ENCODE results near the gene SRRM4. TPM values are rescaled to one million over a fixed set of nuclear protein-coding genes. Genes with fewer than 3 reads are reported as not detected.

The SRRM4 gene
- total and polyA plus RNA-seq, 2 experiments from 2014 or later: 0.21 to 0.46 TPM

DNA sequence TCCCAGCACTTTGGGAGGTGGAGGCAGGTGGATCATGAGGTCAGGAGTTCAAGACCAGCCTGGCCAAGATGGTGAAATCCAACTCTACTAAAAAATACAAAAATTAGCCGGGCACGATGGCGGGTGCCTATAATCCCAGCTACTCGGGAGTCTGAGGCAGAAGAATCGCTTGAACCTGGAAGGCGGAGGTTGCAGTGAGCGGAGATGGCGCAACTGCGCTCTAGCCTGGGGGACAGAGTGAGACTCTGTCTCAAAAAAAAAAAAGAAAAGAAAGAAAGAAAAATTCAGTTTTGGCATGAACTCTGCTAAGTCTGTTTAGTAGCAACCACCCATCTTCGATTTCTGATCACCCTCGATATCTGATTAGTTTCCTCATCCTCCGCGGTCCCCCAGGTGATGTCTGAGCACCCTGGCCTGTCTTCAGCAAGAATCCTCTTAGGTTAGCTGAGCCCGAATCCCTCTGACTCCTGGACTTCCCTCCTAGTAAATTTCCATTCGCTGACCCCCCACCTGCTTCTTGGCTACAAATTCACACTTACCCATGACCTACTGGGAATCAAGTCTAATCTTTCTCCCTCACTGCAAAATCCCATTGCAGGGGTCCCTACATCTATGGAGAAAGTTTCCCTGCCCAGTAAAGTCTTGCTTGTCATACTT is 196.5 kb downstream of the SRRM4 start:
- H3K4me3 ChIP-seq: no peak overlapping the region
- H3K4me1 ChIP-seq (ENCODE audit: low read depth): peaks cover 27% of the 10 kb centered on the region
- H3K36me3 ChIP-seq: no peaks in the 10 kb centered on the region
- H3K27ac ChIP-seq: peak overlapping the region; percentile 100
- H3K27me3 ChIP-seq: no peaks in the 10 kb centered on the region
- TF ChIP-seq CTCF (IDR thresholded peaks at IDR 0.05; ENCODE audit: low read depth, low read length): no peak
- no peak for DNase-seq (ENCODE audit: low read depth in 1 of 2, low spot score in 1 of 2)
- H3K9me3 ChIP-seq (ENCODE audit: low read depth): no peaks in the 10 kb centered on the region

- no peaks in the 10 kb centered on the region for H3K27me3 ChIP-seq
- DNase-seq (ENCODE audit: low read depth in 1 of 2, low spot score in 1 of 2): peak; percentile 97 to 98
- H3K9me3 ChIP-seq (ENCODE audit: low read depth): no peaks in the 10 kb centered on the region
- TF ChIP-seq CTCF (IDR thresholded peaks at IDR 0.05; ENCODE audit: low read depth, low read length): no peak
- H3K4me3 ChIP-seq: peak within 1 kb of the TSS; percentile 40
- no peaks in the 10 kb centered on the region for H3K36me3 ChIP-seq
- peaks cover 36% of the 10 kb centered on the region for H3K4me1 ChIP-seq (ENCODE audit: low read depth)
- peak within 1 kb of the TSS; percentile 100 for H3K27ac ChIP-seq
Measured at GRCh38 chr12:119178544-119179334, 197.4 kb downstream of the SRRM4 start, which contains the start of gene HSPB8. Gene HSPB8, plus strand, starts transcription at chr12:119178931. Its CDS starts 382 bp downstream, at chr12:119179313.

DNA sequence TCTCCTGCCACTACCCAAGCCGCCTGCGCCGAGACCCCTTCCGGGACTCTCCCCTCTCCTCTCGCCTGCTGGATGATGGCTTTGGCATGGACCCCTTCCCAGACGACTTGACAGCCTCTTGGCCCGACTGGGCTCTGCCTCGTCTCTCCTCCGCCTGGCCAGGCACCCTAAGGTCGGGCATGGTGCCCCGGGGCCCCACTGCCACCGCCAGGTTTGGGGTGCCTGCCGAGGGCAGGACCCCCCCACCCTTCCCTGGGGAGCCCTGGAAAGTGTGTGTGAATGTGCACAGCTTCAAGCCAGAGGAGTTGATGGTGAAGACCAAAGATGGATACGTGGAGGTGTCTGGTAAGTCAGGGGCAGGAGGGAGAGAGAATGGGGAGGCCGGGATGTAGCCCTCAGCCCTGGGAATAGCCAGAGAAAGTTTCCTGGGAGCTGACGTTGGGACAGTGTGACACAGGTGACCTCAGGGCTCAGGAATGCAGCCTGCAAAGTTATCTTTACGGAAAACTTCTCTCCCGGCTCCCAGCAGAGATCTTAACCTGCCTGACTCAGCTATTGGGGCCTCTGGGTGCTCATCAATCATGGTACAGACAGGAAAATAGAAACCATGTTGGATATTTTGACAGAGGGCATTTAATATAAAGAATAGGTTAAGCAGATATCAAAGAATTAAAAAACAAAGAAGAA is 198.1 kb downstream of the SRRM4 start:
- H3K36me3 ChIP-seq: no peaks in the 10 kb centered on the region
- peak overlapping the region; percentile 40 for H3K4me3 ChIP-seq
- no peaks in the 10 kb centered on the region for H3K27me3 ChIP-seq
- peak overlapping the region; percentile 100 for H3K27ac ChIP-seq
- H3K9me3 ChIP-seq (ENCODE audit: low read depth): no peaks in the 10 kb centered on the region
- no peak for TF ChIP-seq CTCF (IDR thresholded peaks at IDR 0.05; ENCODE audit: low read depth, low read length)
- peak; percentile 44 to 89 for DNase-seq (ENCODE audit: low read depth in 1 of 2, low spot score in 1 of 2)
- H3K4me1 ChIP-seq (ENCODE audit: low read depth): peaks cover 36% of the 10 kb centered on the region

DNA sequence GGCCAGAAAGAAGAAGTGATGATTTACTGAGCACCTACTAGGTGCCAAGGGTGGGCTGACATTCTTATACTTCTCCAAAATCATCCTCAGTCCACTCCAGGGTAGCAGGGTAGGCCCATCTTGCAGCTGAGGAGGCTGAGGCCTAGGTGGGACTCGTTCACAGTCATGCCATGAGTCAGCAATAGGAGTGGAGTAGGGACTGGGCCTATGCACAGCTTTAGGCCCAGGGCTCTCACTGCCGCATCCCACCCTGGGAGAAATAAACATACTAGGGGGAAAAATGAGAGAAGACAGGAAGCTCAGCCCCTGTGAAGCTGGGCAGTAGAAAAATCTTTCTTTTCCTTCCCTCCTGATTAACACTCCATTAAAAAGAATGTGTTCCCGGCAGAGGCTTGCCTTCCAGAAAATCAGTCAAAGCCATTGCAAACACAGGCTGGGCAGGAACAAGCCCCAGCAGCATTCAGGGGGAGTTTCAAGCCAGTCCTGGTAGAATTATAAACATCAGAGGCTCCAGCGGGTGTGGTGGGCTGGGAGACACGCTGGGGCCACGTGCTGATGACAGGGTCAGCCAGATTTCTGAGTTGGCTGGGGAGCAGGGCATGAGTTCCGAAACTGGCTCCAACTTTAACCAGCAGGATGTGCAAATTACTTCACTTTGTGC is 199.2 kb downstream of the SRRM4 start:
- H3K36me3 ChIP-seq: no peaks in the 10 kb centered on the region
- no peak for TF ChIP-seq CTCF (IDR thresholded peaks at IDR 0.05; ENCODE audit: low read depth, low read length)
- no peaks in the 10 kb centered on the region for H3K27me3 ChIP-seq
- H3K27ac ChIP-seq: peak overlapping the region; percentile 100
- H3K4me1 ChIP-seq (ENCODE audit: low read depth): peaks cover 36% of the 10 kb centered on the region
- peak overlapping the region; percentile 40 for H3K4me3 ChIP-seq
- peak; percentile 38 to 79 for DNase-seq (ENCODE audit: low read depth in 1 of 2, low spot score in 1 of 2)
- H3K9me3 ChIP-seq (ENCODE audit: low read depth): no peaks in the 10 kb centered on the region

DNA sequence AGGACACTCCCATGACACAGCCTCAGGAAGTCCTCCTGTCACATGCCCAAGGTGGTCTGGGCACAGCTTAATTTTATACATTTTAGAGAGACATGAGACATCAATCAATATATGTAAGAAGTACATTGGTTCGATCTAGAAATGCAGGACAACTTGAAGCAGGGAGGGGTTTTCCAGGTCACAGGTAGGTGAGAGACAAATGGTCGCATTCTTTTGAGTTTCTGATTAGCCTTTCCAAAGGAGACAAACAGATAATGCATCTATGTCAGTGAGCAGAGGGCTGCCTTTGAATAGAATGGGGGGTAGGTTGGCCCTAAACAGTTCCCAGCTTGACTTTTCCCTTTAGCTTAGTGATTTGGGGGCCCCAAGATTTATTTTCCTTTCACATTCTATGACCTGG is 199.9 kb downstream of the SRRM4 start:
- peak overlapping the region; percentile 100 for H3K27ac ChIP-seq
- TF ChIP-seq CTCF (IDR thresholded peaks at IDR 0.05; ENCODE audit: low read depth, low read length): no peak
- H3K4me3 ChIP-seq: peak overlapping the region; percentile 40
- DNase-seq (ENCODE audit: low read depth in 1 of 2, low spot score in 1 of 2): no peak
- no peaks in the 10 kb centered on the region for H3K36me3 ChIP-seq
- peaks cover 36% of the 10 kb centered on the region for H3K4me1 ChIP-seq (ENCODE audit: low read depth)
- no peaks in the 10 kb centered on the region for H3K27me3 ChIP-seq
- no peaks in the 10 kb centered on the region for H3K9me3 ChIP-seq (ENCODE audit: low read depth)
